ENCODE data around the gene MCMBP. TPM values are rescaled to one million over a fixed set of nuclear protein-coding genes. Genes with fewer than 3 reads are reported as not detected.

The MCMBP gene
- total RNA-seq, 1 experiment from 2014 or later = 38.2 TPM

DNA sequence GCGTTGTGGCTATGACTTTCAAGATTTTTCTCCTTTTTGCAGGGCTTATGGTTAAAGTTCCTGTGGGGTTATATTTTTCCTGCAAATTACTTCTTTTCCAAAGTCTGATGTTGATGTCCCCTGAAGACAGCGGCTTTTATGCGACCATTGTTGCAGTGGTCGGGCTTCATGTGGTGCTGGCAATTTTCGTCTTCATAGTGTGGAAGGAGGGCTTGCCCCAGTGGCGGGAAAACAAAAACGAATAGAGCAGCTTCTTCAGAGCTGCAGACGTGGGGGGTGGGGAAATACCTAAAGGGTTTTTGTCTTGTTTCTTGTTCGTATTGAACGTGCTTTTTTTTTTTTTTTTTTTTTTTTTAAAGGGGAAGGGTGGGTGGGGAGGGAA, 53.8 kb downstream of the MCMBP start:
- Histone ChIP-seq H3K9me3 (ENCODE audit: low read length) (no peaks in the 10 kb centered on the region), H3K27me3 (ENCODE audit: low read length) (no peaks in the 10 kb centered on the region), H3K79me2 (ENCODE audit: low read length) (no peaks in the 10 kb centered on the region), H3K9ac (ENCODE audit: low read length) (no peak overlapping the region), H3K4me2 (ENCODE audit: low read depth, low read length, poor library complexity, severe bottlenecking) (no peak overlapping the region), H3K9me2 (replicated peaks; ENCODE audit: insufficient read depth, low read length) (no peaks in the 10 kb centered on the region), H3K27ac (ENCODE audit: low read length) (no peak overlapping the region), H3K4me1 (ENCODE audit: low read length) (peaks cover 10% of the 10 kb centered on the region), H3K36me3 (ENCODE audit: insufficient read depth, low read length) (no peaks in the 10 kb centered on the region), H3K4me3 (ENCODE audit: low read length) (no peak overlapping the region), H2AFZ (ENCODE audit: low read length) (no peak overlapping the region), H4K20me1 (ENCODE audit: insufficient read depth, low read depth, low read length) (no peaks in the 10 kb centered on the region)
- no peak for DNase-seq

DNA sequence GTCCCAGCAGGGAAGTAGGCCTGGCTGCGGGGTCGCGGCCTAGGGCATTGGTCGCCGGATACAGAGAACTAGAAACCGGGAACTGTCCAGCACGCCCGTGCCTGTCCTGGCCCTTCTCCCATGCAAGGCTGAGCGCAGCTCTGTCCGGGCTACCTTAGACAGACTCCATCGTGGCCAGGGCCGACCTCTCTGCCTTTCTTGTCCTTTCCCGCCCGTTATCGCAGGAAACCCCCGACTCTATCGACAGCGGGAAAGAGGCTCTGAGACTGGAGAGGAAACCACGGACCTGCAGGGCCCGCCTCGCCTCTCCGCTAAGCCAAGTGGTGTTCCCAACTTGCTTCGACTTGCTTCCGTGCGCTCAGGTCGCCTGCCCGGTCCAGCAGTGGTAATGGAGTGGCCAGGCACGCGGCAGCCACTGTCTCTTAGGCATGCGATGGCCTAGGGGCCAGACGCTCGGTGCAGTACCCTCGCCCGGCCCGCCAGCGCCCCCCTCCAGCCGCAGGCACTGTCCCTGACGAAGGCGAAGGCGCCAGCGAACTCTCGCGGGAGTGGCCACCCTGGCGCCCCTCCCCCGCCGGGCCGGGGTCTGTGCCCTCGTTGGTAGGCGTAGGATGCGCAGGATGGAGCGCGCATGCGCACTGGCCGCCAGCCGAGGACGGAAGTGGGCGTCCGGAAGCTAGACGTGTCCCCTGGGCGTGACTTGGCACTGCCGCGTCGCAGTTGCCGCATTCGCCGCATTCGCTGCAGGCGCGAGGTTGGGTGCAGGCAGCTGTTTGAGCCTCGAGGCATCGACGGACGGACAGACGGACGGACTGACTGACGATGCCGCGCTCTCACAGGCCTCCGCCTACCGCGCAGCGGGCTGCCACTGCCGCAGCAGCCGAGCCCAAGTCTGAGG, 54.4 kb downstream of the MCMBP start:
- Histone ChIP-seq H3K9me3 (ENCODE audit: low read length) (no peaks in the 10 kb centered on the region), H3K27me3 (ENCODE audit: low read length) (no peaks in the 10 kb centered on the region), H3K4me3 (ENCODE audit: low read length) (no peak overlapping the region), H3K36me3 (ENCODE audit: insufficient read depth, low read length) (no peaks in the 10 kb centered on the region), H3K4me1 (ENCODE audit: low read length) (peaks cover 15% of the 10 kb centered on the region), H3K9ac (ENCODE audit: low read length) (no peak overlapping the region), H3K79me2 (ENCODE audit: low read length) (no peaks in the 10 kb centered on the region), H3K4me2 (ENCODE audit: low read depth, low read length, poor library complexity, severe bottlenecking) (no peak overlapping the region), H4K20me1 (ENCODE audit: insufficient read depth, low read depth, low read length) (no peaks in the 10 kb centered on the region), H2AFZ (ENCODE audit: low read length) (no peak overlapping the region), H3K27ac (ENCODE audit: low read length) (no peak overlapping the region), H3K9me2 (replicated peaks; ENCODE audit: insufficient read depth, low read length) (no peaks in the 10 kb centered on the region)
- DNase-seq = no peak

GRCh38 chr10:119815671-119816070, 57.0 kb downstream of the MCMBP start:
- no peaks in the 10 kb centered on the region for H4K20me1 ChIP-seq (ENCODE audit: insufficient read depth, low read depth, low read length)
- no peak for DNase-seq
- H2AFZ ChIP-seq (ENCODE audit: low read length) = no peak overlapping the region
- no peaks in the 10 kb centered on the region for H3K79me2 ChIP-seq (ENCODE audit: low read length)
- H3K9ac ChIP-seq (ENCODE audit: low read length) = no peak overlapping the region
- no peaks in the 10 kb centered on the region for H3K27me3 ChIP-seq (ENCODE audit: low read length)
- peaks cover 41% of the 10 kb centered on the region for H3K4me1 ChIP-seq (ENCODE audit: low read length)
- no peak overlapping the region for H3K27ac ChIP-seq (ENCODE audit: low read length)
- no peaks in the 10 kb centered on the region for H3K36me3 ChIP-seq (ENCODE audit: insufficient read depth, low read length)
- no peaks in the 10 kb centered on the region for H3K9me3 ChIP-seq (ENCODE audit: low read length)
- H3K9me2 ChIP-seq (replicated peaks; ENCODE audit: insufficient read depth, low read length) = no peaks in the 10 kb centered on the region
- H3K4me2 ChIP-seq (ENCODE audit: low read depth, low read length, poor library complexity, severe bottlenecking) = no peak overlapping the region
- H3K4me3 ChIP-seq (ENCODE audit: low read length) = no peak overlapping the region

GRCh38 chr10:119812684-119813083, 60.0 kb downstream of the MCMBP start:
- DNase-seq = no peak
- H3K36me3 ChIP-seq (ENCODE audit: insufficient read depth, low read length) = no peaks in the 10 kb centered on the region
- H3K27ac ChIP-seq (ENCODE audit: low read length) = peak overlapping the region; percentile 83
- peak overlapping the region; percentile 61 for H3K4me2 ChIP-seq (ENCODE audit: low read depth, low read length, poor library complexity, severe bottlenecking)
- H2AFZ ChIP-seq (ENCODE audit: low read length) = no peak overlapping the region
- H3K4me3 ChIP-seq (ENCODE audit: low read length) = peak overlapping the region; percentile 27
- H3K4me1 ChIP-seq (ENCODE audit: low read length) = peaks cover 48% of the 10 kb centered on the region
- no peaks in the 10 kb centered on the region for H3K9me2 ChIP-seq (replicated peaks; ENCODE audit: insufficient read depth, low read length)
- H4K20me1 ChIP-seq (ENCODE audit: insufficient read depth, low read depth, low read length) = no peaks in the 10 kb centered on the region
- H3K9ac ChIP-seq (ENCODE audit: low read length) = peak overlapping the region; percentile 15; the same call in 1 of the 2 replicates
- H3K79me2 ChIP-seq (ENCODE audit: low read length) = no peaks in the 10 kb centered on the region
- H3K27me3 ChIP-seq (ENCODE audit: low read length) = no peaks in the 10 kb centered on the region
- no peaks in the 10 kb centered on the region for H3K9me3 ChIP-seq (ENCODE audit: low read length)

GRCh38 chr10:119811122-119811521, 61.5 kb downstream of the MCMBP start:
- Histone ChIP-seq H3K9me3 (ENCODE audit: low read length) (no peaks in the 10 kb centered on the region), H3K4me2 (ENCODE audit: low read depth, low read length, poor library complexity, severe bottlenecking) (peak overlapping the region; percentile 61), H3K4me3 (ENCODE audit: low read length) (no peak overlapping the region), H2AFZ (ENCODE audit: low read length) (no peak overlapping the region), H4K20me1 (ENCODE audit: insufficient read depth, low read depth, low read length) (no peaks in the 10 kb centered on the region), H3K9ac (ENCODE audit: low read length) (no peak overlapping the region), H3K9me2 (replicated peaks; ENCODE audit: insufficient read depth, low read length) (no peaks in the 10 kb centered on the region), H3K79me2 (ENCODE audit: low read length) (no peaks in the 10 kb centered on the region), H3K36me3 (ENCODE audit: insufficient read depth, low read length) (no peaks in the 10 kb centered on the region), H3K27me3 (ENCODE audit: low read length) (no peaks in the 10 kb centered on the region), H3K4me1 (ENCODE audit: low read length) (peaks cover 43% of the 10 kb centered on the region), H3K27ac (ENCODE audit: low read length) (peak overlapping the region; percentile 83)
- DNase-seq = no peak

GRCh38 chr10:119807960-119808697, 64.5 kb downstream of the MCMBP start:
- no peak overlapping the region for H2AFZ ChIP-seq (ENCODE audit: low read length)
- no peaks in the 10 kb centered on the region for H3K9me2 ChIP-seq (replicated peaks; ENCODE audit: insufficient read depth, low read length)
- H3K27ac ChIP-seq (ENCODE audit: low read length) = no peak overlapping the region
- H3K27me3 ChIP-seq (ENCODE audit: low read length) = no peaks in the 10 kb centered on the region
- H3K4me3 ChIP-seq (ENCODE audit: low read length) = no peak overlapping the region
- DNase-seq = no peak
- H3K79me2 ChIP-seq (ENCODE audit: low read length) = no peaks in the 10 kb centered on the region
- H4K20me1 ChIP-seq (ENCODE audit: insufficient read depth, low read depth, low read length) = no peaks in the 10 kb centered on the region
- H3K9ac ChIP-seq (ENCODE audit: low read length) = no peak overlapping the region
- no peak overlapping the region for H3K4me2 ChIP-seq (ENCODE audit: low read depth, low read length, poor library complexity, severe bottlenecking)
- no peaks in the 10 kb centered on the region for H3K9me3 ChIP-seq (ENCODE audit: low read length)
- H3K36me3 ChIP-seq (ENCODE audit: insufficient read depth, low read length) = no peaks in the 10 kb centered on the region
- H3K4me1 ChIP-seq (ENCODE audit: low read length) = peaks cover 32% of the 10 kb centered on the region

- DNase-seq = no peak
- no peaks in the 10 kb centered on the region for H3K27me3 ChIP-seq (ENCODE audit: low read length)
- no peaks in the 10 kb centered on the region for H3K9me2 ChIP-seq (replicated peaks; ENCODE audit: insufficient read depth, low read length)
Measured at GRCh38 chr10:119806334-119807130, 66.1 kb downstream of the MCMBP start.

More at GRCh38 chr10:119806334-119807130, 66.1 kb downstream of the MCMBP start:
- Histone ChIP-seq H2AFZ (ENCODE audit: low read length) (no peak overlapping the region), H3K27ac (ENCODE audit: low read length) (no peak overlapping the region), H3K4me1 (ENCODE audit: low read length) (peaks cover 20% of the 10 kb centered on the region), H3K9ac (ENCODE audit: low read length) (no peak overlapping the region), H3K79me2 (ENCODE audit: low read length) (no peaks in the 10 kb centered on the region), H3K4me2 (ENCODE audit: low read depth, low read length, poor library complexity, severe bottlenecking) (no peak overlapping the region), H3K4me3 (ENCODE audit: low read length) (no peak overlapping the region), H3K36me3 (ENCODE audit: insufficient read depth, low read length) (no peaks in the 10 kb centered on the region), H3K9me3 (ENCODE audit: low read length) (no peaks in the 10 kb centered on the region), H4K20me1 (ENCODE audit: insufficient read depth, low read depth, low read length) (no peaks in the 10 kb centered on the region)
